ENCODE measurements around the gene FAM186B.

DNA sequence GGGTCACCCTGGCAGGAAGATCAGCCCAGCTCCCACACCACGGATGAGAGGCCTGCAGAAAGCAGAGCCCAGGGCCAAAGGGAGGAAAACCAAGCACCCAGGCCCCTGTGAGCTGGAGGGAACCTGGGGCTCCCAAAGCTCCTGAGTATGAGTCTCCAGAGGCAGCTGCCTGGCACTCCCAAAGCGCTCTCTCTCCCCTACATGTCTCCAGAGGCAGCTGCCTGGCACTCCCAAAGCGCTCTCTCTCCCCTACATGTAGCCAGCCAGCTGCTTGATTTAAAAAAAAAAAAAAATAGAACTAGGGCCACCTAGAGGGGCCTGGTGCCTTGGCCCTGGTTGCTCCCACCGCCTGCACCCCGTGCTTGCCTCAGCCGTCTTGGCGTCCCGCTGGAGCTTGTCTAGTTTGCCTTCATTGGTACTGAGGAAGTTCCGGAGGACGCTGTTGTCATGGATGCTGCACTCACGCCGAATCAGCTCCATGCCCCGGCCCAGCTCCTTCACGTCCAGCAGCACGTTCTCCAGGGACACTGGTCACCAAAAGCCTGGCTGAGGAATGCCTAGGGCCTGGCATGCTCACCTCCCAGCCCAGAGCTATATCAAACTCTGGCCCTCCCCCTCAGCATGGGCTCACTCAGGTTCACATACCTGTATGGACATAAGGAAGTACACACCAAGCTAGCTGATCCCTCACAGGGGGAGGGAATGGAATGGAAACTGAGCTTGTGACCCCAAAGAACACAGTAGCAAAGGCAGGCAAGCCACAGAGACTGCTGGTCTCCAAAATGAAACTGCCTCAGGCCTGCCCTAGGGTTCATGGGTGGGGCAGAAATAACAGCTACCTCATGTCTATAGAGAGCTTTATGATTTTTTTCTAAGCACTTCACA, 42.6 kb upstream of the FAM186B start:
- TF ChIP-seq, protein P1, sequence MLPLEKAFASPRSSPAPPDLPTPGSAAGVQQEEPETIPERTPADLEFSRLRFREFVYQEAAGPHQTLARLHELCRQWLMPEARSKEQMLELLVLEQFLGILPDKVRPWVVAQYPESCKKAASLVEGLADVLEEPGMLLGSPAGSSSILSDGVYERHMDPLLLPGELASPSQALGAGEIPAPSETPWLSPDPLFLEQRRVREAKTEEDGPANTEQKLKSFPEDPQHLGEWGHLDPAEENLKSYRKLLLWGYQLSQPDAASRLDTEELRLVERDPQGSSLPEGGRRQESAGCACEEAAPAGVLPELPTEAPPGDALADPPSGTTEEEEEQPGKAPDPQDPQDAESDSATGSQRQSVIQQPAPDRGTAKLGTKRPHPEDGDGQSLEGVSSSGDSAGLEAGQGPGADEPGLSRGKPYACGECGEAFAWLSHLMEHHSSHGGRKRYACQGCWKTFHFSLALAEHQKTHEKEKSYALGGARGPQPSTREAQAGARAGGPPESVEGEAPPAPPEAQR (CRISPR knock-in tag; IDR thresholded peaks at IDR 0.05): no peak
- TF ChIP-seq ELF4 (CRISPR knock-in tag; IDR thresholded peaks at IDR 0.05; ENCODE audit: low read depth) (no peak), FOXJ3 (CRISPR knock-in tag; IDR thresholded peaks at IDR 0.05; ENCODE audit: borderline replicate concordance) (no peak)
- TF ChIP-seq, protein P2, sequence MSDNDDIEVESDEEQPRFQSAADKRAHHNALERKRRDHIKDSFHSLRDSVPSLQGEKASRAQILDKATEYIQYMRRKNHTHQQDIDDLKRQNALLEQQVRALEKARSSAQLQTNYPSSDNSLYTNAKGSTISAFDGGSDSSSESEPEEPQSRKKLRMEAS (CRISPR knock-in tag; IDR thresholded peaks at IDR 0.05): no peak
- TF ChIP-seq, protein P3, sequence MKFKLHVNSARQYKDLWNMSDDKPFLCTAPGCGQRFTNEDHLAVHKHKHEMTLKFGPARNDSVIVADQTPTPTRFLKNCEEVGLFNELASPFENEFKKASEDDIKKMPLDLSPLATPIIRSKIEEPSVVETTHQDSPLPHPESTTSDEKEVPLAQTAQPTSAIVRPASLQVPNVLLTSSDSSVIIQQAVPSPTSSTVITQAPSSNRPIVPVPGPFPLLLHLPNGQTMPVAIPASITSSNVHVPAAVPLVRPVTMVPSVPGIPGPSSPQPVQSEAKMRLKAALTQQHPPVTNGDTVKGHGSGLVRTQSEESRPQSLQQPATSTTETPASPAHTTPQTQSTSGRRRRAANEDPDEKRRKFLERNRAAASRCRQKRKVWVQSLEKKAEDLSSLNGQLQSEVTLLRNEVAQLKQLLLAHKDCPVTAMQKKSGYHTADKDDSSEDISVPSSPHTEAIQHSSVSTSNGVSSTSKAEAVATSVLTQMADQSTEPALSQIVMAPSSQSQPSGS (CRISPR knock-in tag; IDR thresholded peaks at IDR 0.05; ENCODE audit: borderline replicate concordance, low read depth): no peak
- TF ChIP-seq, protein P4, sequence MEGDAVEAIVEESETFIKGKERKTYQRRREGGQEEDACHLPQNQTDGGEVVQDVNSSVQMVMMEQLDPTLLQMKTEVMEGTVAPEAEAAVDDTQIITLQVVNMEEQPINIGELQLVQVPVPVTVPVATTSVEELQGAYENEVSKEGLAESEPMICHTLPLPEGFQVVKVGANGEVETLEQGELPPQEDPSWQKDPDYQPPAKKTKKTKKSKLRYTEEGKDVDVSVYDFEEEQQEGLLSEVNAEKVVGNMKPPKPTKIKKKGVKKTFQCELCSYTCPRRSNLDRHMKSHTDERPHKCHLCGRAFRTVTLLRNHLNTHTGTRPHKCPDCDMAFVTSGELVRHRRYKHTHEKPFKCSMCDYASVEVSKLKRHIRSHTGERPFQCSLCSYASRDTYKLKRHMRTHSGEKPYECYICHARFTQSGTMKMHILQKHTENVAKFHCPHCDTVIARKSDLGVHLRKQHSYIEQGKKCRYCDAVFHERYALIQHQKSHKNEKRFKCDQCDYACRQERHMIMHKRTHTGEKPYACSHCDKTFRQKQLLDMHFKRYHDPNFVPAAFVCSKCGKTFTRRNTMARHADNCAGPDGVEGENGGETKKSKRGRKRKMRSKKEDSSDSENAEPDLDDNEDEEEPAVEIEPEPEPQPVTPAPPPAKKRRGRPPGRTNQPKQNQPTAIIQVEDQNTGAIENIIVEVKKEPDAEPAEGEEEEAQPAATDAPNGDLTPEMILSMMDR (IDR thresholded peaks at IDR 0.05): no peak

Measured in WTC11 (cell line).